IPS DF 6.9 (cell line): Measurements from ENCODE around the gene ARL15.

Experiments
- DNase-seq: peaks from one replicate; pipeline ENCODE4 v3.0.0-alpha.2; 2013; ENCODE audit warnings: low read depth, low spot score
- H3K27ac ChIP-seq: one replicate; pipeline ENCODE4 v1.5.1; 2013; ENCODE audit warnings: low read length, control low read depth
- H3K27me3 ChIP-seq: 2 replicates; pipeline ENCODE4 v1.6.1; 2013; ENCODE audit warnings: mild to moderate bottlenecking, low read length; ENCODE audit not compliant: control insufficient read depth, insufficient read depth
- H3K36me3 ChIP-seq: 2 replicates; pipeline ENCODE4 v1.6.1; 2013; ENCODE audit warnings: low read length; ENCODE audit not compliant: control insufficient read depth, insufficient read depth
- H3K4me1 ChIP-seq: 2 replicates; pipeline ENCODE4 v1.6.1; 2013; ENCODE audit warnings: low read length; ENCODE audit not compliant: control insufficient read depth, insufficient read depth
- H3K4me3 ChIP-seq: 2 replicates; pipeline ENCODE4 v1.5.1; 2013; ENCODE audit warnings: mild to moderate bottlenecking, low read length
- H3K9me3 ChIP-seq: 2 replicates; pipeline ENCODE4 v1.6.1; 2013; ENCODE audit warnings: low read length, inconsistent platforms; ENCODE audit not compliant: control insufficient read depth, insufficient read depth
- WGBS: extraction: QIAGEN DNeasy Blood & Tissue Kit; methylation state at CpG from one replicate; pipeline ENCODE4 v1.1.7; 2013; ENCODE audit warnings: mixed read lengths, missing lambda C conversion rate; ENCODE audit not compliant: insufficient read length, insufficient coverage; 5-methylcytosine and 5-hydroxymethylcytosine counted together

The ARL15 gene

GRCh38 chr5:54329731-54330709, 19.6 kb upstream of the ARL15 start:
- Histone ChIP-seq H3K36me3 (no peaks in the 10 kb centered on the region), H3K4me3 (no peak overlapping the region), H3K4me1 (no peaks in the 10 kb centered on the region; the same call in 1 of the 2 replicates), H3K27me3 (no peaks in the 10 kb centered on the region), H3K9me3 (no peaks in the 10 kb centered on the region), H3K27ac (no peak overlapping the region)
- DNase-seq: no peak
- WGBS: no CpG with 5 or more reads among the region's 4 CpGs

- no peaks in the 10 kb centered on the region for H3K27me3 ChIP-seq
- H3K9me3 ChIP-seq: no peaks in the 10 kb centered on the region
- H3K4me1 ChIP-seq: no peaks in the 10 kb centered on the region; the same call in 1 of the 2 replicates
- DNase-seq: no peak
- no peak overlapping the region for H3K27ac ChIP-seq
- no peak overlapping the region for H3K4me3 ChIP-seq
- no CpG with 5 or more reads among the region's 7 CpGs for WGBS
- no peaks in the 10 kb centered on the region for H3K36me3 ChIP-seq
Measured at GRCh38 chr5:54326662-54327270, 16.4 kb upstream of the ARL15 start.

GRCh38 chr5:54325610-54326311, 15.4 kb upstream of the ARL15 start:
- Histone ChIP-seq H3K4me3 (no peak overlapping the region), H3K27me3 (no peaks in the 10 kb centered on the region), H3K36me3 (no peaks in the 10 kb centered on the region), H3K27ac (no peak overlapping the region), H3K4me1 (no peaks in the 10 kb centered on the region; the same call in 1 of the 2 replicates), H3K9me3 (no peaks in the 10 kb centered on the region)
- DNase-seq: no peak
- no CpG with 5 or more reads among the region's 5 CpGs for WGBS

- no peaks in the 10 kb centered on the region for H3K27me3 ChIP-seq
- H3K4me1 ChIP-seq: no peaks in the 10 kb centered on the region; the same call in 1 of the 2 replicates
- no peaks in the 10 kb centered on the region for H3K9me3 ChIP-seq
- no peak for DNase-seq
- H3K27ac ChIP-seq: no peak overlapping the region
- H3K4me3 ChIP-seq: no peak overlapping the region
- 100% methylated on average over 1 of the region's 1 CpG for WGBS
- H3K36me3 ChIP-seq: no peaks in the 10 kb centered on the region
Measured at GRCh38 chr5:54325272-54325609, 14.9 kb upstream of the ARL15 start.

- Histone ChIP-seq H3K4me1 (no peaks in the 10 kb centered on the region; the same call in 1 of the 2 replicates), H3K4me3 (no peak overlapping the region), H3K9me3 (no peaks in the 10 kb centered on the region), H3K36me3 (no peaks in the 10 kb centered on the region), H3K27me3 (no peaks in the 10 kb centered on the region), H3K27ac (no peak overlapping the region)
- WGBS: no CpG with 5 or more reads among the region's 7 CpGs
- DNase-seq: no peak
Measured at GRCh38 chr5:54324651-54325271, 14.4 kb upstream of the ARL15 start.

- H3K27me3 ChIP-seq: no peaks in the 10 kb centered on the region
- no peaks in the 10 kb centered on the region for H3K9me3 ChIP-seq
- H3K4me3 ChIP-seq: no peak overlapping the region
- no peak for DNase-seq
- H3K36me3 ChIP-seq: no peaks in the 10 kb centered on the region
- no CpG with 5 or more reads among the region's 2 CpGs for WGBS
- no peaks in the 10 kb centered on the region; the same call in 1 of the 2 replicates for H3K4me1 ChIP-seq
- H3K27ac ChIP-seq: no peak overlapping the region
Measured at GRCh38 chr5:54323495-54323894, 13.1 kb upstream of the ARL15 start.

GRCh38 chr5:54320256-54320655, 9.9 kb upstream of the ARL15 start:
- H3K27ac ChIP-seq: no peak overlapping the region
- H3K36me3 ChIP-seq: no peaks in the 10 kb centered on the region
- WGBS: no CpG with 5 or more reads among the region's 1 CpG
- DNase-seq: no peak
- no peaks in the 10 kb centered on the region for H3K9me3 ChIP-seq
- no peaks in the 10 kb centered on the region for H3K4me1 ChIP-seq
- no peaks in the 10 kb centered on the region for H3K27me3 ChIP-seq
- H3K4me3 ChIP-seq: no peak overlapping the region

GRCh38 chr5:54317511-54318260, 7.3 kb upstream of the ARL15 start:
- Histone ChIP-seq H3K27ac (no peak overlapping the region), H3K4me3 (no peak overlapping the region), H3K36me3 (no peaks in the 10 kb centered on the region), H3K27me3 (no peaks in the 10 kb centered on the region), H3K9me3 (no peaks in the 10 kb centered on the region), H3K4me1 (no peaks in the 10 kb centered on the region)
- no peak for DNase-seq
- no CpG with 5 or more reads among the region's 5 CpGs for WGBS

- Histone ChIP-seq H3K4me1 (no peaks in the 10 kb centered on the region), H3K27ac (no peak overlapping the region), H3K36me3 (no peaks in the 10 kb centered on the region), H3K27me3 (no peaks in the 10 kb centered on the region), H3K4me3 (no peak overlapping the region), H3K9me3 (no peaks in the 10 kb centered on the region)
- no CpG with 5 or more reads among the region's 5 CpGs for WGBS
- no peak for DNase-seq
Measured at GRCh38 chr5:54315736-54316528, 5.6 kb upstream of the ARL15 start.
